ENCODE data around the gene MORN5.

DNA sequence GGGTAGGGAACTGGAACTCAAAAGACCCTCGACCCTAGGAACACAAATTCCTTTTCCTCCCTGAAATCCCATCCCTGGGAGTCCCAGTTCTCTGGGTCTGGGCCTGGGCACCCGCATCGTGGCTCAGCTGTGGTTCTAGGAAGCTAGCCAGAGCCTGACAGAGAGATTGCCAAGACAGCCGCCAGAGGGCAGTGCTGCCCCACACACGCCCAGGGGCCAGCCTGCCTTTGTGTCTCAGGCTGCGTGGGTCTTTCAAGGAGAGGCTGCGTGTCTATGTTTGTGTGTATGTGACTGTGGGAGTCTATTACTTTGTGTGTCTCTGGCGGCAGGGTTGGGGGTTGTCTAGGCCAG, 34.6 kb upstream of the MORN5 start:
- TF ChIP-seq POLR2AphosphoS5 (IDR thresholded peaks at IDR 0.05; ENCODE audit: low read depth, low read length) (no peak), POLR2A (IDR thresholded peaks at IDR 0.05; ENCODE audit: low read depth, low read length) (no peak), POU2F2 (IDR thresholded peaks at IDR 0.05; ENCODE audit: low read depth, low read length) (no peak), SPI1 (IDR thresholded peaks at IDR 0.05; ENCODE audit: low read depth, low read length) (no peak), TAF1 (IDR thresholded peaks at IDR 0.05; ENCODE audit: low read depth, low read length) (no peak)

Data from GM12891 (cell line).